ENCODE data around the gene SLFN13.

- TF ChIP-seq POLR2AphosphoS5 (IDR thresholded peaks at IDR 0.05), result no peak
- no peak for TF ChIP-seq CTCF (IDR thresholded peaks at IDR 0.05 in 8 of 11, conservative IDR thresholded peaks at IDR 0.05 in 3 of 11)
Measured at GRCh38 chr17:35390663-35391062, 57.9 kb downstream of the SLFN13 start.

Measured in spleen (tissue), 7 donors.